Choroid plexus epithelial cell (primary cell): ENCODE results near the gene MICAL3.

Experiments used
- DNase-seq: peaks from one replicate; pipeline ENCODE4 v3.0.0-alpha.2; 2010; ENCODE audit warnings: low read depth
- H3K4me3 ChIP-seq: 2 replicates; pipeline ENCODE4 v1.5.1; 2011; ENCODE audit warnings: low read depth, mild to moderate bottlenecking, control low read depth, low read length, moderate library complexity
- TF ChIP-seq, protein P1 (sequence below): conservative IDR thresholded peaks from 2 replicates; pipeline ENCODE4 v1.5.1; 2011; ENCODE audit warnings: low read depth, mild to moderate bottlenecking, control low read depth, inconsistent platforms, low read length, moderate library complexity

MICAL3 gene

DNA sequence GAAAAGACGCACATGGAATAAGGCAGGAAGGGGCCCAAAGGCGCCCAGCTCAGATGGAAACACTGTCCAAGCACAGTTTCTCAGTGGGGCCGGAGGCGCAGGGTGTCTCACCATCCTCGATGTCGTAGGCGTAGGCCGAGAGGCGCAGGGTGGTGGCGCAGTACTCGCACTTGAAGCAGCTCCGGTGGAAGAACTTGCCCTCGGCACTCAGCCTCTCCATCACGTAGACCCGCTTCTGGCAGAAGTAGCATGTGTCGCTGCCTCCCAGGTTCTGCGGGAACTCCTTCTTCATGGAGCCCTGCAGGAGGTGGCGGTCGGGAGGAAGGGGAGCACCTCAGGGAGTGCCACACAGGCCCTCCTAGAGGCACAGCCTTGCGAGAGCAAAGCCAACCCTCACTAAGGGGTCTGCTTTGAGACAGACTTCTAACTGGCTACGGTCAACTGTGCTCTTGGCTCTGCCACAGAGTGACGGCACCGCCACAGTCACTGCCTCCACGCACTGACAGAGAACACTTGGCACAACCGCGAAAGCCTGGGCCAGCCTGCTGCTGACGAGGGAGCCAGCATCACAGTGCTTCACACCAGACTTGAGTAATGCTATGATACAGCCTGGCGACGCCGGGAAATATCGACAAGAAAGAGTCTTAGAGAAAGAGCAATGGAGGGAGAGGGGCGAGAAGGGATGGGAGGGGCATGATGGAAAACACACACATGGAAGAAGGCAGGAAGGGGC, 152.5 kb downstream of the MICAL3 start:
- TF ChIP-seq, protein P1, sequence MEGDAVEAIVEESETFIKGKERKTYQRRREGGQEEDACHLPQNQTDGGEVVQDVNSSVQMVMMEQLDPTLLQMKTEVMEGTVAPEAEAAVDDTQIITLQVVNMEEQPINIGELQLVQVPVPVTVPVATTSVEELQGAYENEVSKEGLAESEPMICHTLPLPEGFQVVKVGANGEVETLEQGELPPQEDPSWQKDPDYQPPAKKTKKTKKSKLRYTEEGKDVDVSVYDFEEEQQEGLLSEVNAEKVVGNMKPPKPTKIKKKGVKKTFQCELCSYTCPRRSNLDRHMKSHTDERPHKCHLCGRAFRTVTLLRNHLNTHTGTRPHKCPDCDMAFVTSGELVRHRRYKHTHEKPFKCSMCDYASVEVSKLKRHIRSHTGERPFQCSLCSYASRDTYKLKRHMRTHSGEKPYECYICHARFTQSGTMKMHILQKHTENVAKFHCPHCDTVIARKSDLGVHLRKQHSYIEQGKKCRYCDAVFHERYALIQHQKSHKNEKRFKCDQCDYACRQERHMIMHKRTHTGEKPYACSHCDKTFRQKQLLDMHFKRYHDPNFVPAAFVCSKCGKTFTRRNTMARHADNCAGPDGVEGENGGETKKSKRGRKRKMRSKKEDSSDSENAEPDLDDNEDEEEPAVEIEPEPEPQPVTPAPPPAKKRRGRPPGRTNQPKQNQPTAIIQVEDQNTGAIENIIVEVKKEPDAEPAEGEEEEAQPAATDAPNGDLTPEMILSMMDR = no peak
- no peak for DNase-seq
- no peak overlapping the region for H3K4me3 ChIP-seq

DNA sequence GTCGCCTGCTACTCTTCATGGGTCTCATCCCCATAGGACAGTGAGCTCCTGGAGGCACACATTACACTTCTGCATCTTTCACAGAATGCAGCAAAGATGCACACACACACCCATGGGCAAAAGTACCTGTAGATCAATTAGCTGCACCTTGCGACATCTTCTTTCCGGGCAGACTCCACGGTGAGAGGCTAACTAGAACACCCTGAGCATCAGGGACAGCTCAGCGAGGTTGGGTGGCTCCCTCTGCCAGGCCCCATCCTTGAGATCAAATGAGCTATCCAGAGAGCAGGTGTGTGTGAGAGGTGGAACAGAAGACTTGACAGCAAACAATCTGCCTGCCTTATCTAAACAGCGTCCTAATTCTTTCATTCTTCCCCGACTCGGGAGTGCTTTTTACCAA, 154.0 kb downstream of the MICAL3 start:
- TF ChIP-seq, protein P1 = no peak
- no peak for DNase-seq
- no peak overlapping the region for H3K4me3 ChIP-seq

DNA sequence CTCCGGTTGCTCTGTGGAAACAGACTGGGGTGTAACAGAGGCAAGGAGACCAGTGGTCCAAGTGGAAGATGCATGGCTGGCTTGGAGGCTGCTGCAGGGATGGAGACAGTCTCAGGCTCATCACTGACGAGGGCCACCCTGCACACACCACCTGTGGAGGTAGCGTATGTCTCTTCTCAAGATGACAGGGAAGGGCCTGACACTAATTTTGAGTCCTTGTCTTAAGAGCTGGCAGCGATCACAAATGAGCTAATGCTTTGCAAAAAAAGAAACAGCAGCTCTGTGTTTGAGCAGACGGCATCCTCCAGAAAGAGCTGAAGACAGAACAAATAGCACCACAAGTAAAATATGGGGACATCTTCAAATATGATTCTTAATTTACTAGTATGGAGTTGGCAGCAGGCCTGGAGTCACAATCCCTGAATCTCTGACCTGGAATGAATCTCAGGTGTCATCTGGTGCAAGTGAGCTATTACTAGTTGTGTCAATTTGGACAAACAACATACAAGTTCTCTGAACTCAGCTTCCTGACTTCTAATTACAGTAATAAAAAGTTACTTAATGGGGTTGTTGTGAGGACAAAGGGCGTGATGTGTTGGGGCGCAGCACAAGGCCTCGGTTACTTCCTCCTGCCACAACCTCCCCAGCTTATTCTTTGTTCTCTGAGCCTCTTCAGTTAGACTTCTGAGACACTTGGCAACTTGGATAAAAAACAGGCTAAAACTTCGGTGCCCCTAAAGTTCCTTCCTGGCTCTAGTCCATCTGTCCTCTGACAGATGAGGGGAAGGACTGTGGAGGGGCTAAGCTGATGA, 154.9 kb downstream of the MICAL3 start:
- no peak overlapping the region for H3K4me3 ChIP-seq
- no peak for DNase-seq
- TF ChIP-seq, protein P1 = no peak

DNA sequence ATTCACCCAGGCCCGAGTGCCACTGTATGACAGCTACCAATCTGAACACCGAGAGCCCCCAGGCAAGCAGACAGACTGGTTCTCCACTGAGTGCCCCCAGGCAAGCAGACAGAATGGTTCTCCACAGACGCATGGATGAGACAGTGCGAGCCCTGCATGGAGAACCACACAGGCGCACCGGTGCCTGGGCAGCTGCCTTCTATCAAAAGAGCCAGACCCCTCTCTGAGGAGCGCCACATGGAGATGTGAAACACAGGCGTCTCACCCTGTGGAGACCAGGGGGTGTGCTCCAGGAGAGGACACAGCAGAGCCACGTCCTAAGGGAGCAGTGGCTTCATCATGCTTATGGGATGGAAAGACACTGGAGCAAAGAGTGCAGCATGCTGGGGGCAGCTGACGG, 155.6 kb downstream of the MICAL3 start:
- TF ChIP-seq, protein P1 = no peak
- no peak for DNase-seq
- H3K4me3 ChIP-seq = no peak overlapping the region

DNA sequence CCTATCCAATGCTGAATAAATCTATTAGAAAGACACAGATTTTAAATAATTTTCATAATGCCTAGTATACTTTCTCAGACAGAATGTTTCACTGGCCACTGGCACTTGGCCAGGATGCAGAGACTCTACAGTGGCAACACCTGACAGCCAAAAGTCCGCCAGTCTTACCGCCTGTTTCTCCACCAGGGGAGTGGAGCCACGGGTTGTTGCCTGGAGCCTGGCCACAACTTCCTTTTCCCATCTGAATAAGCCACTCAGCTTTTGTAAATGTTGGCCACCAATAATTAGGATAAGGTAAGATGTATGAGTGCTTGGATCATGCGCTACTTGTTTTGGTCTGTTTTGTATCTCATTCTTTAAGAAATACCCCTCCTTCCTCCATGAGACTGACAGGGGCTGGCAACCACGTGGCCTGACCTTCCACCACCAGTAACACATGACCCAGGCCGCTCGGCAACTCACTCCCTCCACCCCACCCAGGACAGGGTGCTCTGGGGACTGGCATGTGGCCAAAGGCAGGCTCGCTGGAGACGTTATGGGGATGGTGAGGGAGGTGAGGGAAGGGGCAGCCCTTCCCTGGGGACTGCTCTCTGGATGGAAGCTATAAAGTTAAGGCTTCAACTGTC, 157.1 kb downstream of the MICAL3 start:
- TF ChIP-seq, protein P1 = no peak
- DNase-seq = no peak
- no peak overlapping the region for H3K4me3 ChIP-seq

DNA sequence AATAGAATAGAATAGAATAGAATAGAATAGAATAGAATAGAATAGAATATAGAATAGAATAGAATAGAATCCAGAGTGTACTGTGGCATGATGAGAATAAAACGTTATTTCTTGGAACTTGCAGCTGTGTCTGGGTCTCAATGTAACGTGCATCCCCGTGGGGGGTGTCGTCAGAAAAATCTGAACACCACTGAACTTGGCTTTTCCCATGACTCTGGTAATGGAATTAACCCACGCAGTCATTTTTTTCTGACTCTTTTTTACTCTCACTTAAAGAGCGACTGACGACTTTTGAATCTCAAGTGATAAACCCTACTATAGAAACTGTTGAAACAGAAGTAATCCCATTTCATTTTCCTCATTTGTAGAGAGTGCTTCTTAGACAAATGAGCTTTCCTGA, 157.7 kb downstream of the MICAL3 start:
- no peak for DNase-seq
- TF ChIP-seq, protein P1 = no peak
- H3K4me3 ChIP-seq = no peak overlapping the region
